ENCODE measurements around the gene EGFL7.

Gene EGFL7

GRCh38 chr9:136644593-136645351 is 17.9 kb upstream of the EGFL7 start (continued):
- TF ChIP-seq ZNF391 (tag by site-specific recombination; IDR thresholded peaks at IDR 0.05; ENCODE audit: borderline replicate concordance, low read depth) (no peak), CTCF (tag by site-specific recombination; IDR thresholded peaks at IDR 0.05) (peak; percentile 91), ZNF621 (tag by site-specific recombination; IDR thresholded peaks at IDR 0.05) (no peak), WT1 (tag by site-specific recombination; IDR thresholded peaks at IDR 0.05) (no peak), ZNF112 (tag by site-specific recombination; IDR thresholded peaks at IDR 0.05) (no peak), ZBTB11 (tag by site-specific recombination; conservative IDR thresholded peaks at IDR 0.05; ENCODE audit: low read depth) (no peak), ZNF19 (tag by site-specific recombination; IDR thresholded peaks at IDR 0.05; ENCODE audit: low read depth) (no peak), ZNF280D (tag by site-specific recombination; IDR thresholded peaks at IDR 0.05) (no peak), KLF7 (tag by site-specific recombination; IDR thresholded peaks at IDR 0.05; ENCODE audit: borderline replicate concordance) (peak; percentile 86; the same call in 1 of the 2 replicates), ZSCAN30 (tag by site-specific recombination; IDR thresholded peaks at IDR 0.05) (peak; percentile 66; the same call in 1 of the 2 replicates)

- H3K4me1 ChIP-seq (ENCODE audit: control insufficient read depth, insufficient read depth, low read length): no peaks in the 10 kb centered on the region
- ChIA-PET CTCF (interaction anchor here (0.5 to 3.7 kb wide), 10 partner anchors 12 to 458 kb away, joined by 3 to 37 read pairs (median 4); no protein-coding TSS in a partner anchor), POLR2A (interaction anchor here (0.6 kb wide), 1 partner anchor 37 kb away, joined by 3 read pairs; no protein-coding TSS in a partner anchor)
- H3K36me3 ChIP-seq (ENCODE audit: control insufficient read depth in 2 of 2, insufficient read depth in 1 of 2, low read length in 2 of 2): no peaks in the 10 kb centered on the region
- H3K4me3 ChIP-seq (ENCODE audit: low read depth, low read length): no peak overlapping the region
- no peaks in the 10 kb centered on the region for H3K9me3 ChIP-seq (ENCODE audit: control insufficient read depth, insufficient read depth, low read depth, low read length)
- H3K27ac ChIP-seq (ENCODE audit: extremely low read depth, low read depth, low read length): no peak overlapping the region
- TF ChIP-seq ZSCAN18 (tag by site-specific recombination; IDR thresholded peaks at IDR 0.05) (no peak), ZNF426 (tag by site-specific recombination; IDR thresholded peaks at IDR 0.05) (no peak), ZNF549 (tag by site-specific recombination; IDR thresholded peaks at IDR 0.05) (no peak), ZNF654 (tag by site-specific recombination; IDR thresholded peaks at IDR 0.05; ENCODE audit: low read depth) (no peak), ZNF202 (tag by site-specific recombination; IDR thresholded peaks at IDR 0.05; ENCODE audit: borderline replicate concordance) (no peak), ZNF600 (tag by site-specific recombination; IDR thresholded peaks at IDR 0.05) (no peak), ZNF707 (tag by site-specific recombination; IDR thresholded peaks at IDR 0.05) (no peak), ZNF121 (tag by site-specific recombination; IDR thresholded peaks at IDR 0.05) (no peak), ZNF658 (tag by site-specific recombination; IDR thresholded peaks at IDR 0.05) (no peak), ZNF768 (tag by site-specific recombination; IDR thresholded peaks at IDR 0.05) (no peak), ZNF324 (tag by site-specific recombination; IDR thresholded peaks at IDR 0.05) (no peak), ZNF610 (tag by site-specific recombination; IDR thresholded peaks at IDR 0.05; ENCODE audit: borderline replicate concordance) (no peak), BCL11B (tag by site-specific recombination; IDR thresholded peaks at IDR 0.05; ENCODE audit: low read depth) (no peak), OVOL3 (tag by site-specific recombination; IDR thresholded peaks at IDR 0.05) (no peak), ZNF223 (tag by site-specific recombination; IDR thresholded peaks at IDR 0.05) (no peak)
These were observed 17.3 kb upstream of the EGFL7 start for GRCh38 chr9:136645352-136645902.

Data from HEK293 (cell line).